GM13976 (cell line): ENCODE data around the gene BACH2.

Source experiments
- DNase-seq: peaks from one replicate; pipeline ENCODE4 v3.0.0; 2012; ENCODE audit warnings: low spot score
- CTCF ChIP-seq: IDR thresholded peaks from 2 replicates; pipeline ENCODE4 v1.5.1; 2012; ENCODE audit warnings: borderline replicate concordance, mild to moderate bottlenecking; ENCODE audit not compliant: insufficient read depth; ENCODE audit errors: extremely low read depth, missing control alignments, control extremely low read depth
- in situ Hi-C: fragments of 300-500 bp; cut with MboI; formaldehyde crosslinking; loops from one replicate; pipeline ENCODE4 v1.12.0; 2022; ENCODE audit warnings: low sequenced_read_pairs, mixed read lengths, inconsistent platforms; ENCODE audit not compliant: unreplicated experiment

BACH2 gene

GRCh38 chr6:89927791-89928550 lies 368.7 kb downstream of the BACH2 start:
- DNase-seq: no peak
- in situ Hi-C loops: no loop called here
- TF ChIP-seq CTCF: no peak

- no peak for TF ChIP-seq CTCF
- DNase-seq: no peak
- in situ Hi-C loops: no loop called here
These were observed 369.4 kb downstream of the BACH2 start for GRCh38 chr6:89927264-89927663.

GRCh38 chr6:89925826-89926225 lies 370.8 kb downstream of the BACH2 start:
- DNase-seq: no peak
- in situ Hi-C loops: no loop called here
- no peak for TF ChIP-seq CTCF

GRCh38 chr6:89924231-89924630 lies 372.4 kb downstream of the BACH2 start:
- TF ChIP-seq CTCF: no peak
- in situ Hi-C loops: no loop called here
- DNase-seq: no peak

- no peak for TF ChIP-seq CTCF
- in situ Hi-C loops: no loop called here
- no peak for DNase-seq
These were observed 375.0 kb downstream of the BACH2 start for GRCh38 chr6:89921691-89922090.

GRCh38 chr6:89921197-89921596 lies 375.4 kb downstream of the BACH2 start:
- in situ Hi-C loops: no loop called here
- no peak for DNase-seq
- no peak for TF ChIP-seq CTCF
